GM18907 (cell line): ENCODE data around the gene HES4.

Experiments used
- ATAC-seq: cut with Tn5 transposase; IDR thresholded peaks from one replicate; pipeline ENCODE4 v1.9.1; 2021; ENCODE audit warnings: mild to moderate bottlenecking, moderate library complexity; ENCODE audit not compliant: unreplicated experiment

Gene HES4

DNA sequence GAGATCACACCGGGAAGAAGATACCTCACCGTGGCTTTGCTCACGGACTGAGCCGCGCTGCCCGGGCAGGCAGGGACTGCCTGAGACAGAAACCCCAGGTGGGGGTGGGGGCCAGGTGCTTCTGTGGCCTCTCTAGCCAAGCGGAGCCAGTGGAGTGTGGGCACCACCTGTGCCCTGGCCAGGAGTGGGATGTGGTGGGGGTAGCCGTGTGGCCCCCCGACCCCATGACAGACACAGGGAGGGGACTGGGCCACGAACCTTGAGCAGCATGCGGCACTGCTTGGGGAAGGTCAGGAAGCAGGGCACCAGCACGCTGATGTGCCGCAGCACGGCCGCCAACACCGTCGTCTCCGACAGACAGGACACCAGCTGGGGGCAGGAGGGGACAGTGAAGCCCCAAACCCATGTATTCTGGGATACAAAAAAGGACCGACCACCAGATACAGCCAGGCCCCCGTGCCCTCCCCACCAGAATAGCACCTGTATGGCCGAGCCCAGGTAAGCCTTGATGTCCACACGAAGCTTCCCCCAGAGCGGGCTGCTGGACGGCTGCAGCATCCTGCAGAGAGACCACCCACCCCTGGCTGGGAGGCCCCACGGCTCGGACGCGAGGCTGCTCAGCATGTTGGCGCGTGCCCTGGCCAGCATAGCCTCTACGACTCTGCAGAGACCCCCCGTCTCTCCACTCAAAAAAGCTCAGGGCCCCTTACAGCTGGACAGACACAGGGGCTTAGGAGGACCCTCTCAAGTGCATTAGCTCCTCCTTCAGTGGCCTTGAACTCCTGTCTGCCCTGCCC lies 46.2 kb downstream of the HES4 start:
- no peak for ATAC-seq

DNA sequence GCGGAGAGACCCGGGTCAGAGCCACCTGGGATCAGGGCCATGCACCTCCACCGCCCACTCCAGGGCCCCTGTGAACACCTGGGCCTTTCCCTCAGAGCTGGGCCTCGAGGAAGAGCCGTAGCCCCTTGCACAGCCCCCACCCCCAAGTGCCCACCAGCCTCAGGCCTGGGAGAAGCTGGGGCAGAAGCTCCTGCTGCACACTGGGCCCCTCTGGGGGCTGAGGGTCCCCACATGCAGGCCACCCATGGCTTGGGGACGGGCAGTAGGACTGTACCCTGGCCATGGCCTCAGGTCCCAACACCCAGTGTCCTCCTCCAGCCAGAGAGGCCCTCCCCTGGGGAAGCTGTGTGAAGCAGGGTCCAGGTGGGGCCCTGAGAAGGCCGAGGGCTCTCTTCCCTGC lies 47.3 kb downstream of the HES4 start:
- no peak for ATAC-seq

DNA sequence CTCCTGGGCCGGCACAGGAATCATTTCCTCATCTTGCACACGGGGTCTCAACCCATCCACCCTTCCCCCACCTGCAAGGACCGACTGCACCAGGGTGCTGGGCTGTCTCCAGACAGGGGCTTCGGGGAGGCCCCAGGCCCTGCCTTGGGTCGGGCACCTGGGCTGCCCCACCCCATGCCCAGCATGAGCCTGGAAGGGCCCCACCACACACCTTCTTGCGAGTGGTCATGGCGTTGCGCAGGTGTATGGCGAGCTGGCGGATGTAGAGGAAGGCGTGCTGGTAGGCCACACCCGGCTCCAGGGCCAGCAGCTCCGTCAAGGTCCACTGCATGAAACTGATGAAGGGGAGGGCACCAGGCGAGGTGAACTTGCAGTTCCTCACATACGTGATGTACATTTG lies 47.7 kb downstream of the HES4 start:
- ATAC-seq: no peak

DNA sequence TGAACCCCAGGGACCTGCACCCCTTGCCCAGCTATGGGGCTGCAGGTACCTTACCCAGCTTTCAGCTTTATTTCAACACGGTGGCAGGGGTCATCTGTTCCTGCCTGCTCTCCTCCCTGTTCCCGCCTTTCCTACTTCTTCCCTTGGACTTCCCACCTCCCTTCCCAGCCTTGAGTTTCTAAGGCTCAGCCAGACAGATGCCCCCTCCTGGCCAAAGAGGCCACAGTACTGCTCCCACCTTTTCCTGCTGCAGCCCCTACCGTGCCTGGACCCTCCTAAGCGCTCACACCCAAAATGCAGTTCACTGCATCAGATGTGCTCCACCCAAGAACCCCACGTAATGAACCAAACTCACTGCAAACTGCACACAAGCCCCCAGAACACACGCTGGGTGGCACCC lies 48.5 kb downstream of the HES4 start:
- no peak for ATAC-seq

DNA sequence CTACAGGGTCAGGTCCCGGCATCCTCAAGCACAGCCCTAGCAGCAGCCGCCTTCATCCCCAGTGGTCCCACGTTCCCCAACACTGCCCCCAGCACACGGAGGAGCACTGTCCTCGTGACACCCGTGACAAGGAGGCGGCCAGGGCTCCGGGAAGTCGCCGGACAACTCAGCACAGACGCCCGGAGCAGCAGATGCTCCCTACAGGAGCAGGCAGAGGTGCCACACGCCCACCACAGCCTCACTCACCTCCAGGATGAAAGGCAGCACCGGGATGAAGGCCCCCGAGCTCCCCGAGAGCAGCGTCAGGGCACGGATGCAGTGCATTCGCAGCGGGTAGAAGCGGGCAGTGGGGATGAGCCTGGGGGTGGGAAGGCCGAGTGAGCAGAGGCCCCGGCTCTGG lies 49.0 kb downstream of the HES4 start:
- ATAC-seq: no peak

DNA sequence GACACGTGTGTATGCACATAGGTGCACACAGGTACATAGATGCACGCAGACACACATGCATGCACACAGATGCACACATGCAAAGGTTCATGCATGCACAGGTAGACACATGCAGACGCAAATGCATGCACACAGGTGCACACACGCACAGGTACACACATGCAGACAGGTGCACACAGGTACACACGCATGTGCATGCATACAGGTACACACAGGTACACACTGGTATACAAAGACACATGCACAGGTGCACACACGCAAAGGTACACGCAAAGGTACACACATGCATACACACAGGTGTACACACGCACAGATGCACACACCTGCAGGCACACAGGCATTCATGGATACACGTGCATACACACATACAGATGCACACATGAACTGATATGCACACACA lies 49.6 kb downstream of the HES4 start:
- ATAC-seq: no peak
